Fibroblast of mammary gland (primary cell): ENCODE results near the gene KLF14.
"Not testable (repeated sequence)": the region's sequence is repeated elsewhere in the genome, so short reads cannot be mapped to it uniquely, and the experiment has no call there.

Experiments
- DNase-seq: peaks from one replicate; pipeline ENCODE4 v3.0.0-alpha.2; 2010; ENCODE audit warnings: low read depth
- H3K4me3 ChIP-seq: 2 replicates; pipeline ENCODE4 v1.5.1; 2011; ENCODE audit warnings: low read depth, mild to moderate bottlenecking, low read length, moderate library complexity; ENCODE audit not compliant: control insufficient read depth
- TF ChIP-seq, protein P1 (sequence below): conservative IDR thresholded peaks from 2 replicates; pipeline ENCODE4 v1.5.1; 2011; ENCODE audit warnings: low read depth, low read length, inconsistent platforms; ENCODE audit not compliant: control insufficient read depth, insufficient read depth

KLF14 gene

GRCh38 chr7:130697820-130698219 lies 36.2 kb downstream of the KLF14 start:
- no peak overlapping the region for H3K4me3 ChIP-seq
- TF ChIP-seq, protein P1, sequence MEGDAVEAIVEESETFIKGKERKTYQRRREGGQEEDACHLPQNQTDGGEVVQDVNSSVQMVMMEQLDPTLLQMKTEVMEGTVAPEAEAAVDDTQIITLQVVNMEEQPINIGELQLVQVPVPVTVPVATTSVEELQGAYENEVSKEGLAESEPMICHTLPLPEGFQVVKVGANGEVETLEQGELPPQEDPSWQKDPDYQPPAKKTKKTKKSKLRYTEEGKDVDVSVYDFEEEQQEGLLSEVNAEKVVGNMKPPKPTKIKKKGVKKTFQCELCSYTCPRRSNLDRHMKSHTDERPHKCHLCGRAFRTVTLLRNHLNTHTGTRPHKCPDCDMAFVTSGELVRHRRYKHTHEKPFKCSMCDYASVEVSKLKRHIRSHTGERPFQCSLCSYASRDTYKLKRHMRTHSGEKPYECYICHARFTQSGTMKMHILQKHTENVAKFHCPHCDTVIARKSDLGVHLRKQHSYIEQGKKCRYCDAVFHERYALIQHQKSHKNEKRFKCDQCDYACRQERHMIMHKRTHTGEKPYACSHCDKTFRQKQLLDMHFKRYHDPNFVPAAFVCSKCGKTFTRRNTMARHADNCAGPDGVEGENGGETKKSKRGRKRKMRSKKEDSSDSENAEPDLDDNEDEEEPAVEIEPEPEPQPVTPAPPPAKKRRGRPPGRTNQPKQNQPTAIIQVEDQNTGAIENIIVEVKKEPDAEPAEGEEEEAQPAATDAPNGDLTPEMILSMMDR: no peak
- peak; percentile 4 for DNase-seq

DNA sequence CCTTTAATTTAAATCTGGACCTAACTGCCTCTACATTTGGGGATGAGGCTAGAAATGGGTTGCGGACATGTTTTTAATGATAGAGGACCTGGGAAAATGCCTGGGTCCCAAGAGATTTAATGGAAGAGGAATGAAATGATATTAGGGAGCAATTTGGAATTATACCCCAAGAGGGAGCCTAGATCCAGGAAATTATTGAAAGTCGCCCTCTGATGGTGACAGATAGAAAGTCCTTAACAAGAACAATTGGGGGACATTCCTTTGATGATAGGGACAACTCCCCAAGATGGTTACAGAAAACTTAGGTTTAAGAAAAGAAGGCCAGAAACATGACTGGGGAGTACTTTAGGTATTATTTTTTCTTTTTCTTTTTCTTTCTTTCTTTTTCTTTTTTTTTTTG lies 38.2 kb downstream of the KLF14 start:
- DNase-seq: peak; percentile 59
- TF ChIP-seq, protein P1: peak; percentile 79
- H3K4me3 ChIP-seq: no peak overlapping the region

DNA sequence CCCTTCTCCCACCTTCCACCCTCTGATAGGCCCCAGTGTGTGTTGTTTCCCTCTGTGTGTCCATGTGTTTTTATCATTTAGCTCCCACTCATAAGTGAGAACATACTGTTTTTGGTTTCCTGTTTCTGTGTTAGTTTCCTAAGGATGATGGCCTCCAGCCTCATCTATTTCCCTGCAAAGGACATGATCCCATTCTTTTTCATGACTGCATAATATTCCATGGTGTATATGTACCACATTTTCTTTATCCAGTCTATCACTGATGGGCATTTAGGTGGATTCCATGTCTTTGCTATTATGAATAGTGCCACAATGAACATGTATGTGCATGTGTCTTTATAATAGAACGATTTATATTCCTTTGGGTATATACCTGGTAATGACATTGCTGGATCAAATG lies 41.6 kb downstream of the KLF14 start:
- DNase-seq, H3K4me3 ChIP-seq: not testable (repeated sequence)

DNA sequence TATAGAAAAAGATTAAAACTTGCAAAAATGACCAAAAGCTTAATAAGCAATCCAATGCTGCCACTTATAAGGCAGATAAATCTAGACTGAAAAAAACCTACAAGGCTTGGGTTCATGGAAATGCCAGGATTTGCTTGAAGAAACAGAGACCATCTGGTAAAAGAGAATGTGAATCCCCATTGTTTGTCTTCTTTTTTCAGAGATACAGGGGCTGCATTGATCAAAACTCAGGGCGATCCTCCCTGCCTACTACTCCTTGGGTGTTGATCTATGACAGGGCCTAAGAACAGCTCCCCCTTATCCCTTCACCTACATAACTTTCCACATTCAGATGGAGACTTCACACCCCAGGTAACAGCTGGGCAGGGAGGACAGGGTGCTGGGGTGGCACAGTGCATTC lies 44.3 kb downstream of the KLF14 start:
- TF ChIP-seq, protein P1: no peak
- H3K4me3 ChIP-seq: no peak overlapping the region
- no peak for DNase-seq

DNA sequence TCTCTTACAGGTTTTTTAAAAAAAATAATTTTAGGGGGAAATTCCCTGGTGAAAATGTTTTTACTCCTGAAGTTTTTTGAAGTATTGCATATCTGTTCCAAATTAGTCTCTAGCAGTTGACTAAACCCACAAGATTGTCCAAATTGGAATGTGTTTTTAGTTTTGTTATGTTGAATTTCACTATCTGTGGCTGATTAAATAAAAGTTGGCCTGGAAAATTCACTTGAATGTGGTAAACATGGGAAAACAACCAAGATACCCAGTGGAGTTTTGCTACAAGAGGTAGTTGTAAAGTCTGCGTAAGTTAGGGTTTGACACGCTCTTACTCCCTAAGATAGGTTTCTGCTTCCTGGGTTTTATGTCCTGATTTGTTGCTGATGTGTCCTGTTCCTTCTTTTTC lies 51.0 kb downstream of the KLF14 start:
- DNase-seq: no peak
- TF ChIP-seq, protein P1: no peak
- H3K4me3 ChIP-seq: no peak overlapping the region
